Measurements from ENCODE around the gene LCA5.

LCA5 gene

DNA sequence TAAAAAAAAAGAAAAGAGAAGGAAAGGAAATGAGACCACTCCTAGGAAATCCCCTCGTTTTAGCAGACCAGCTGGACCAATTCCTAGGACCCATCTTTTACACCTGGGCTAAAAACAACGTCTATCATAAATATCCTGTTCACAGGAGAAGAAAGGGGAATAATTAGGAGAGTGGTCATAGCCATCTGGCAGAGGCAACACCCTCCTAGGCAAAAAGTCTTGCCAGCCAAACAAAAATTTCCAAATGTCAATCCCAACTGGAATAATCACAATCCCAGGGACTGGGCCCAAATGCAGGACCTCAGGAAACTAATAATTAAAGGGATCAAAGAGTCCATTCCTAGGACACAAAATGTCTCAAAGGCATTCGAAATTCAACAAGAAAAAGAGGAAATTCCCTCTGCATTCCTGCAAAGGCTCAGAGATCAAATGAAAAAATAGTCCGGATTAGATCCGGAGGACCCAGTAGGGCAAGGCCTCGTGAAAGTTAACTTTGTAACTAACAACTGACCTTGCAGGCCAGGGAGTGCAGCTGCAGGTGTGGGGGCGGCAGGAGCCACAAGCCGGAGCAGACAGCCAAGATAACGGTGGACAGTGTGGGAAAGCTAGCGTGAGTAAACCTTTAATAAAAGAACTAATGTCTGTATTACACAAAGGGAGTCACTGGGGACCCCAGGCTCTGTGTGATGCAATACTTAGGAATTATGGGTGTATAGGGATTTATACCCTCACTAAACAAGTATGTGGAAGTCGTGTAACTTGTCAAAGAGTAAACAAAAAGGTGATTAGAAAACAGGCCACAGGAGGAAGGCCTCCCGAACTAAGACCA, 11.7 kb downstream of the LCA5 start:
- ATAC-seq (replicated peaks; ENCODE audit: extremely low read depth, poor library complexity, severe bottlenecking) (no peak), DNase-seq (ENCODE audit: low spot score in 2 of 2) (no peak)
- Mint-ChIP-seq H3K4me1 (no peaks in the 10 kb centered on the region), H3K27ac (ENCODE audit: low read depth) (no peak overlapping the region), H3K4me3 (no peak overlapping the region), H3K36me3 (ENCODE audit: insufficient read depth) (no peaks in the 10 kb centered on the region), H3K27me3 (peaks cover 8% of the 10 kb centered on the region), H3K9me3 (peaks cover 11% of the 10 kb centered on the region)

- DNase-seq (ENCODE audit: low spot score in 2 of 2) (no peak), ATAC-seq (replicated peaks; ENCODE audit: extremely low read depth, poor library complexity, severe bottlenecking) (no peak)
- Mint-ChIP-seq H3K4me3 (no peak overlapping the region), H3K4me1 (no peaks in the 10 kb centered on the region), H3K27me3 (peaks cover 8% of the 10 kb centered on the region), H3K27ac (ENCODE audit: low read depth) (no peak overlapping the region), H3K36me3 (ENCODE audit: insufficient read depth) (no peaks in the 10 kb centered on the region), H3K9me3 (peaks cover 6% of the 10 kb centered on the region)
Measured at GRCh38 chr6:79524065-79524464, 13.2 kb downstream of the LCA5 start.

- ATAC-seq (replicated peaks; ENCODE audit: extremely low read depth, poor library complexity, severe bottlenecking) = no peak
Measured at GRCh38 chr6:79522609-79523008, 14.6 kb downstream of the LCA5 start.

DNA sequence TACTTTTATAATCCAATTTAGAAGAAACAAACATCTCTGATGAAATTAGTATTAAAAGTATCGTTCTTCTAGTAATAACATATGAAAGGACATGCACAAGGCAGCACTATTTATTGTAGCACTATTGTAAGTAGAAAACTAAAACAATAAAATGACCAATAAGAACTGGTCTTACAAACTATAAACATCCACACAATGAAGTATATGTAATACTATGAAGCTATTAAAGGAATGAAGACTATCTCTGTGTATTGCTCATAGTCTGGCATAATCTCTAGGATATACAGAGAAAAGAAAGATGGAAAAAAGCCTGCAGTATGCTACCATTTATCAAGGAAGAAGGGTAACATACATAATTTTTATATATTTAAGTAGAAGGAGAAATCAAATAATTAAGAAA, 16.7 kb downstream of the LCA5 start:
- Mint-ChIP-seq H3K4me1 (no peaks in the 10 kb centered on the region), H3K27ac (ENCODE audit: low read depth) (no peak overlapping the region), H3K36me3 (ENCODE audit: insufficient read depth) (no peaks in the 10 kb centered on the region), H3K4me3 (no peak overlapping the region), H3K27me3 (peaks cover 4% of the 10 kb centered on the region), H3K9me3 (peaks cover under 1% of the 10 kb centered on the region)
- ATAC-seq (replicated peaks; ENCODE audit: extremely low read depth, poor library complexity, severe bottlenecking) = no peak
- no peak for DNase-seq (ENCODE audit: low spot score in 2 of 2)

More at GRCh38 chr6:79522609-79523008, 14.6 kb downstream of the LCA5 start:
- Mint-ChIP-seq H3K9me3 (peaks cover 5% of the 10 kb centered on the region), H3K27me3 (peaks cover 8% of the 10 kb centered on the region), H3K4me1 (no peaks in the 10 kb centered on the region), H3K4me3 (no peak overlapping the region), H3K27ac (ENCODE audit: low read depth) (no peak overlapping the region), H3K36me3 (ENCODE audit: insufficient read depth) (no peaks in the 10 kb centered on the region)
- DNase-seq (ENCODE audit: low spot score in 2 of 2) = no peak

DNA sequence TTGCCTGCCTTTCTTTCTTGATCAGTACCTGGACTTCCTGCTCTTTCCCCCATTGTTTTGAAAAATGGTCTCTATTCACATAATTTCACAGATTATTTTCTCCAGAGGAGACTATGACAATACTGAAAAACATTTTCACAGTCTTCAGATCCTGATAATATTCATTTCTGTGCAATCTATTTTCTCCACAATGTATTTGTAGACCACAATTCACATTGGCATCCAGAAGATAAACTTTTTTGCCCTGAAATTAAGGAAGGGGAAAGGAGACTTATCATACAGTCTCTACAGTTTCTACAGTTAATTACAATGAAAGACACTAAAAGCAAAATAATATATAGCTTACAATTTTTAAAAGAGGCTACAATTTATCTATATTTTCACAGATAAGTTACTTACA, 18.4 kb downstream of the LCA5 start:
- no peaks in the 10 kb centered on the region for H3K36me3 Mint-ChIP-seq (ENCODE audit: insufficient read depth)
- DNase-seq (ENCODE audit: low spot score in 2 of 2) = no peak
- no peak overlapping the region for H3K27ac Mint-ChIP-seq (ENCODE audit: low read depth)
- H3K27me3 Mint-ChIP-seq = no peaks in the 10 kb centered on the region
- no peaks in the 10 kb centered on the region for H3K9me3 Mint-ChIP-seq
- H3K4me1 Mint-ChIP-seq = no peaks in the 10 kb centered on the region
- H3K4me3 Mint-ChIP-seq = no peak overlapping the region
- no peak for ATAC-seq (replicated peaks; ENCODE audit: extremely low read depth, poor library complexity, severe bottlenecking)

DNA sequence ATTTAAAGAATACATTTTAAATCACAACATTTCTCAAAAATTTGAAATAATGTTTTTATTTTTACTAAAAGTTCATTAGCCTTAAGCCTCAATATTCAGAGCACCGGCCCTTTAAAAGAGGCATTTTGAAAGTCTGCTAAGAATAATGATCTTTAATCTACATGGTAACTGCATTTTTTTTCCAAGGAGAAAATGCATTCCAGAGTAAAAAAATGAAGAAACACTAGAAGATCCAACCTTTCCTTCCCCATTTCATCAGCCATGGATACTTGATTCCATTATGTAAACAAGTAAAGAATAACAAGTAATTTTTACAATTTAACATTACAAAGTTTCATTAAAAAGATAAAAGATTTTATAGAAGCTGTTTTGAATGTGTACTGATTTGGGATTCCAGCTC, 21.8 kb downstream of the LCA5 start:
- no peak for DNase-seq (ENCODE audit: low spot score in 2 of 2)
- H3K36me3 Mint-ChIP-seq (ENCODE audit: insufficient read depth) = no peaks in the 10 kb centered on the region
- H3K27ac Mint-ChIP-seq (ENCODE audit: low read depth) = no peak overlapping the region
- ATAC-seq (replicated peaks; ENCODE audit: extremely low read depth, poor library complexity, severe bottlenecking) = no peak
- H3K4me1 Mint-ChIP-seq = no peaks in the 10 kb centered on the region
- no peak overlapping the region for H3K4me3 Mint-ChIP-seq
- no peaks in the 10 kb centered on the region for H3K9me3 Mint-ChIP-seq
- H3K27me3 Mint-ChIP-seq = no peaks in the 10 kb centered on the region

DNA sequence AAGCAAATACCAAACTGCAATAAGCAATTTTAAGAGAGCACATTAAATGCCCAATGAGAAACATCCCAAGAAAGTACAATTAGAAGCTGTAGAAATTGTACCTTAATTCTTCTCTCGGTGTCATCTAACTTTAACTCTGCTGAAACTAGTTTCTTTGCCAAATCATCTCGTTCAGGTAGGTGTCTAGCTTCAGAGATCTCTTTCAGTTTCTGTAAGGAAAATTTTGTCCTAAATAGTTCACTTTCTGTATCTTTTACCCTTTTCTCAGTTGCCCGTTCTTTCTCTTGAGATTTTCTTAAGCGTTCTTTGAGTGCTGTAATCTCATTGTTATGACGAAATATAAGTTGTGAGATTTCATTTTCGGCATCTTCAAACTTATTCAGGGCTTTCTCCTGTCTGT, 24.1 kb downstream of the LCA5 start:
- H3K36me3 Mint-ChIP-seq (ENCODE audit: insufficient read depth) = no peaks in the 10 kb centered on the region
- no peak for ATAC-seq (replicated peaks; ENCODE audit: extremely low read depth, poor library complexity, severe bottlenecking)
- H3K4me3 Mint-ChIP-seq = no peak overlapping the region

GRCh38 chr6:79512014-79512413, 25.2 kb downstream of the LCA5 start:
- H3K4me3 Mint-ChIP-seq = no peak overlapping the region
- no peak overlapping the region for H3K27ac Mint-ChIP-seq (ENCODE audit: low read depth)

More for the DNA sequence above, 24.1 kb downstream of the LCA5 start:
- Mint-ChIP-seq H3K9me3 (no peaks in the 10 kb centered on the region), H3K27me3 (no peaks in the 10 kb centered on the region), H3K4me1 (no peaks in the 10 kb centered on the region), H3K27ac (ENCODE audit: low read depth) (no peak overlapping the region)
- DNase-seq (ENCODE audit: low spot score in 2 of 2) = no peak

DNA sequence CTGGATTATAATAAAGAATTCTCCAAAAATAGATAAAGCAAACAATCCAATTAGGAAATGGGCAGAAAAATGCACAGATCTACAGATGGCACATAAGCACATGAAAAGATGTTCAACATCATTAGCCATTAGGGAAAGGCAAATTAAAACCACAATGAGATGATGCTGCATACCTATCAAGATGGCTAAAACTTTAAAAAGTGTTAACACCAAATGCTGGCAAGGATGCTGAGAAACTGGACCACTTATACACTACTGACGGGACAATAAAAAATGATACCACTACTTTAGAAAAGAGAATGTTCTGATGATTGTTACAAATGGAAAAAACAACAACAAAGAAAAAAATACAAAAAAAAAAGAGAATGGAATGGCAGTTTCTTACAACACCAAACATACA, 26.5 kb downstream of the LCA5 start:
- DNase-seq (ENCODE audit: low spot score in 2 of 2) = no peak
- H3K9me3 Mint-ChIP-seq = no peaks in the 10 kb centered on the region
- H3K36me3 Mint-ChIP-seq (ENCODE audit: insufficient read depth) = no peaks in the 10 kb centered on the region

More at GRCh38 chr6:79512014-79512413, 25.2 kb downstream of the LCA5 start:
- DNase-seq (ENCODE audit: low spot score in 2 of 2) (no peak), ATAC-seq (replicated peaks; ENCODE audit: extremely low read depth, poor library complexity, severe bottlenecking) (no peak)
- Mint-ChIP-seq H3K4me1 (no peaks in the 10 kb centered on the region), H3K36me3 (ENCODE audit: insufficient read depth) (no peaks in the 10 kb centered on the region), H3K27me3 (no peaks in the 10 kb centered on the region), H3K9me3 (no peaks in the 10 kb centered on the region)

GRCh38 chr6:79506251-79506650, 31.0 kb downstream of the LCA5 start:
- no peak overlapping the region for H3K4me3 Mint-ChIP-seq
- DNase-seq (ENCODE audit: low spot score in 2 of 2) (no peak), ATAC-seq (replicated peaks; ENCODE audit: extremely low read depth, poor library complexity, severe bottlenecking) (no peak)

More for the DNA sequence above, 26.5 kb downstream of the LCA5 start:
- Mint-ChIP-seq H3K27me3 (no peaks in the 10 kb centered on the region), H3K4me3 (no peak overlapping the region), H3K4me1 (no peaks in the 10 kb centered on the region), H3K27ac (ENCODE audit: low read depth) (no peak overlapping the region)
- ATAC-seq (replicated peaks; ENCODE audit: extremely low read depth, poor library complexity, severe bottlenecking) = no peak

DNA sequence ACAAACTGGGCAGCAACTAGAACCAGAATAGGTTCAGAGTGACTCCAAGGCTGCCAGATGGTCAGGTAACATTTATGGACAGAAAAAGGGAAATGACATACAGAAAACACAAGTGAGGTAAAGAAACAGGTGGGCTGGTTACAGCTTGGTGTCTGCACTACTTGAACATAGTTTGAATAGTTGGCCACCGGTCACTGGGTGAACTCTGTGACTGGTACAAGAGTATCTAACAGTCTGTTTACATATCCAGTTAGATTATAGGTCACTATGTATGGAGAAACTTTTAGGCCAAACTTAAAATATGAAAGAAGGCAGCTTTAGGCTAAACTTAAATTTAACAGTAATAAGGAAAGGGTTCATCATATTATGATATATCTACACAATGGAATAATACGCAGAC, 32.9 kb downstream of the LCA5 start:
- no peaks in the 10 kb centered on the region for H3K36me3 Mint-ChIP-seq (ENCODE audit: insufficient read depth)
- no peak for ATAC-seq (replicated peaks; ENCODE audit: extremely low read depth, poor library complexity, severe bottlenecking)

More at GRCh38 chr6:79506251-79506650, 31.0 kb downstream of the LCA5 start:
- no peaks in the 10 kb centered on the region for H3K27me3 Mint-ChIP-seq
- H3K36me3 Mint-ChIP-seq (ENCODE audit: insufficient read depth) = no peaks in the 10 kb centered on the region
- H3K4me1 Mint-ChIP-seq = no peaks in the 10 kb centered on the region
- H3K27ac Mint-ChIP-seq (ENCODE audit: low read depth) = no peak overlapping the region
- H3K9me3 Mint-ChIP-seq = no peaks in the 10 kb centered on the region

GRCh38 chr6:79498842-79499241, 38.4 kb downstream of the LCA5 start:
- ATAC-seq (replicated peaks; ENCODE audit: extremely low read depth, poor library complexity, severe bottlenecking) (no peak), DNase-seq (ENCODE audit: low spot score in 2 of 2) (no peak)
- H3K27ac Mint-ChIP-seq (ENCODE audit: low read depth) = no peak overlapping the region
- no peaks in the 10 kb centered on the region for H3K27me3 Mint-ChIP-seq
- no peaks in the 10 kb centered on the region for H3K36me3 Mint-ChIP-seq (ENCODE audit: insufficient read depth)
- H3K4me3 Mint-ChIP-seq = no peak overlapping the region
- H3K4me1 Mint-ChIP-seq = no peaks in the 10 kb centered on the region
- no peaks in the 10 kb centered on the region for H3K9me3 Mint-ChIP-seq

More for the DNA sequence above, 32.9 kb downstream of the LCA5 start:
- no peaks in the 10 kb centered on the region for H3K4me1 Mint-ChIP-seq
- H3K27me3 Mint-ChIP-seq = no peaks in the 10 kb centered on the region
- no peak overlapping the region for H3K4me3 Mint-ChIP-seq
- no peaks in the 10 kb centered on the region for H3K9me3 Mint-ChIP-seq
- DNase-seq (ENCODE audit: low spot score in 2 of 2) = no peak
- no peak overlapping the region for H3K27ac Mint-ChIP-seq (ENCODE audit: low read depth)

DNA sequence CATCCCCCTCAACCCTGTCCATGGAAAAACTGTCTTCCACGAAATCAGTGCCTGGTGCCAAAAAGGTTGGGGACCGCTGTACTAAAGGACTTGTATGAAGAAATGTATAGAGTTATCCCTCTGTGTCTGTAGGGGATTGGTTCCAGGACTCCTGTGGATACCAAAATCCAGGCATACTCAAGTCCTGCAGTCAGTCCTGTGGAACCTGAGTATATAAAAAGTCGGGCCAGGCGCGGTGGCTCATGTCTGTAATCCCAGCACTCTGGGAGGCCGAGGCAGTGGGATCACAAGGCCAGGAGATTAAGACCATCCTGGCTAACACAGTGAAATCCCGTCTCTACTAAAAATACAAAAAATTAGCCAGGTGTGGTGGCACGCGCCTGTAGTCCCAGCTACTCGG, 42.0 kb downstream of the LCA5 start:
- Mint-ChIP-seq H3K36me3 (ENCODE audit: insufficient read depth) (no peaks in the 10 kb centered on the region), H3K9me3 (no peaks in the 10 kb centered on the region), H3K4me1 (no peaks in the 10 kb centered on the region), H3K27ac (ENCODE audit: low read depth) (no peak overlapping the region), H3K27me3 (no peaks in the 10 kb centered on the region), H3K4me3 (no peak overlapping the region)
- ATAC-seq (replicated peaks; ENCODE audit: extremely low read depth, poor library complexity, severe bottlenecking) = no peak
- DNase-seq (ENCODE audit: low spot score in 2 of 2) = no peak

Measured in central memory CD8-positive, alpha-beta T cell (primary cell).